CD4-positive, alpha-beta T cell treated with Interleukin-12 subunit alpha and Interleukin-12 subunit beta, for 1 hour (primary cell): ENCODE measurements around the gene GDF2.

ENCODE experiments used
- DNase-seq: peaks from one replicate; pipeline ENCODE4 v3.0.0-alpha.2; 2020

GDF2 gene

GRCh38 chr10:47371629-47372485, 49.6 kb downstream of the GDF2 start:
- DNase-seq, result no peak

GRCh38 chr10:47372726-47373125, 50.5 kb downstream of the GDF2 start:
- DNase-seq, result no peak

- no peak for DNase-seq
Observed at GRCh38 chr10:47374611-47375536, 52.6 kb downstream of the GDF2 start.

- DNase-seq, result no peak
Observed at GRCh38 chr10:47376522-47377220, 54.4 kb downstream of the GDF2 start.
